ENCODE results near the gene ABCG8. TPM values are rescaled to one million over a fixed set of nuclear protein-coding genes. Genes with fewer than 3 reads are reported as not detected.

The ABCG8 gene
- total and polyA plus RNA-seq, 11 donors, result 0.07 TPM; not detected in 10

- intact Hi-C loops (cut with DNase I), result no loop called here
- H3K27ac ChIP-seq, result no peak overlapping the region
- H3K4me1 ChIP-seq, result no peaks in the 10 kb centered on the region
- no peak overlapping the region for H3K4me3 ChIP-seq
- peaks cover 0 to 71% (median 13%) of the 10 kb centered on the region in 9 donors for H3K36me3 ChIP-seq
- ATAC-seq (no peak), DNase-seq (no peak)
- 85 to 90% (median 85%) methylated on average over 1 of the region's 1 CpG for WGBS, 4 donors
- H3K27me3 ChIP-seq, result no peaks in the 10 kb centered on the region
- no peaks in the 10 kb centered on the region for H3K9me3 ChIP-seq
- no peak for TF ChIP-seq CTCF (IDR thresholded peaks at IDR 0.05)
- TF ChIP-seq POLR2A (IDR thresholded peaks at IDR 0.05), result no peak
Measured at GRCh38 chr2:43810888-43811287, 27.9 kb upstream of the ABCG8 start.

- intact Hi-C loops (cut with DNase I), result no loop called here
- H3K36me3 ChIP-seq, result peaks cover 0 to 60% (median 13%) of the 10 kb centered on the region in 9 donors
- TF ChIP-seq CTCF (IDR thresholded peaks at IDR 0.05), result no peak
- TF ChIP-seq POLR2A (IDR thresholded peaks at IDR 0.05), result no peak
Measured at GRCh38 chr2:43812006-43812405, 26.8 kb upstream of the ABCG8 start.

GRCh38 chr2:43812947-43813346 lies 25.8 kb upstream of the ABCG8 start:
- 55 to 61% (median 60%) methylated on average over 2 of the region's 2 CpGs for WGBS, 4 donors
- Histone ChIP-seq H3K27ac (no peak overlapping the region), H3K4me3 (no peak overlapping the region), H3K9me3 (no peaks in the 10 kb centered on the region), H3K27me3 (no peaks in the 10 kb centered on the region), H3K4me1 (no peaks in the 10 kb centered on the region), H3K36me3 (peaks cover 0 to 51% (median 12%) of the 10 kb centered on the region in 9 donors)
- TF ChIP-seq CTCF (IDR thresholded peaks at IDR 0.05) (no peak), POLR2A (IDR thresholded peaks at IDR 0.05) (no peak)
- intact Hi-C loops (cut with DNase I), result no loop called here
- DNase-seq (no peak), ATAC-seq (no peak)

More at GRCh38 chr2:43812006-43812405, 26.8 kb upstream of the ABCG8 start:
- Histone ChIP-seq H3K4me3 (no peak overlapping the region), H3K4me1 (no peaks in the 10 kb centered on the region), H3K27me3 (no peaks in the 10 kb centered on the region), H3K9me3 (no peaks in the 10 kb centered on the region), H3K27ac (no peak overlapping the region)
- WGBS, 4 donors, result 75 to 93% (median 89%) methylated on average over 2 of the region's 2 CpGs
- no peak for DNase-seq
- ATAC-seq, result no peak

GRCh38 chr2:43814711-43815110 lies 24.1 kb upstream of the ABCG8 start:
- Histone ChIP-seq H3K27me3 (no peaks in the 10 kb centered on the region), H3K4me1 (peaks cover 0 to 10% (median 0%) of the 10 kb centered on the region in 12 donors), H3K36me3 (peaks cover 0 to 33% (median 6%) of the 10 kb centered on the region in 9 donors), H3K27ac (no peak overlapping the region), H3K9me3 (no peaks in the 10 kb centered on the region), H3K4me3 (no peak overlapping the region)
- intact Hi-C loops (cut with DNase I), result no loop called here
- 87 to 93% (median 91%) methylated on average over 3 of the region's 3 CpGs for WGBS, 4 donors
- TF ChIP-seq CTCF (IDR thresholded peaks at IDR 0.05), result no peak
- no peak for TF ChIP-seq POLR2A (IDR thresholded peaks at IDR 0.05)
- ATAC-seq (no peak), DNase-seq (no peak)
